Breast epithelium (tissue), 3 donors: ENCODE results near the gene KRTAP9-2.

Experiments used
- POLR2A ChIP-seq: fragments of 450-650 bp; IDR thresholded peaks from one replicate; pipeline ENCODE4 v1.6.1; 2016; ENCODE audit warnings: antibody characterized with exemption, mild to moderate bottlenecking, moderate library complexity
- POLR2AphosphoS5 ChIP-seq, 3 donors: sonication (generic); formaldehyde crosslinking; IDR thresholded peaks; one replicate each; pipeline ENCODE4 v1.6.1; 2017; ENCODE audit warnings: antibody characterized with exemption in 3 of 3

GRCh38 chr17:41211845-41212466 is 14.5 kb upstream of the KRTAP9-2 start:
- TF ChIP-seq POLR2A (no peak), POLR2AphosphoS5 (IDR thresholded peaks at IDR 0.05) (no peak)
